GM23248 (cell line): ENCODE measurements around the gene PQBP1.

ENCODE experiments used
- EZH2 ChIP-seq: fragments of 200-600 bp; sonication (generic); IDR thresholded peaks from 2 replicates; pipeline ENCODE4 v1.6.1; 2018; ENCODE audit warnings: antibody characterized with exemption, mild to moderate bottlenecking; ENCODE audit not compliant: insufficient read depth, poor library complexity, severe bottlenecking
- EZH2phosphoT487 ChIP-seq: fragments of 200-600 bp; sonication (generic); IDR thresholded peaks from 2 replicates; pipeline ENCODE4 v1.6.1; 2018; ENCODE audit warnings: antibody characterized with exemption, moderate library complexity, mild to moderate bottlenecking, low read depth; ENCODE audit not compliant: insufficient read depth

DNA sequence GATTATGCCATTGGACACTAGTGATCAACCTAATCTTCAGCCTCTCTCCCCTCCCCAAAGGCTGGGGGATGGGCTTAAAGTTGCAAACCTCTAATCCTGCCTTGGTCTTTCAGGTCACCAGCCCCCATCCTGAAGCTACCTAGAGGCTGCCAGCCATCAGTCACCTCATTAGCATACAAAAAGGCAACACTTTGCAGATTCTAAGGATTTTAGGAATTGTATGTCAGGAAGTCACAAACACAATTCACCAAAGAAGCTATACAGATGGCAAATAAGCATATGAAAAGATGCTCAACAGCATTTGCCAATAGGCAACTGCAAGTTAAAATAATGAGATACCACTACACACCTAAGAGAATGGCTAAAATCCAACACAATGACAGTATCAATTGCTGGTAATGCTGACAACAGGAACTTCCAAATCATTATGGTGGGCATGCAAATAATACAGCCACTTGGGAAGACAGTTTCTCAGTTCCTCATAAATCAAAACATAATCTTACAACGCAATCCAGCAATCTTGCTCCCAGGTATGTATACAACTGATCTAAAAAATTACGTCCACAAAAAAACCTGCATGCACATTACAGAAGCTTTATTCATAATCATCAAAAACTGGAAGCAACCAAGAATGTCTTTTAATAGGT is 30.1 kb downstream of the PQBP1 start:
- TF ChIP-seq EZH2 (no peak), EZH2phosphoT487 (no peak)
